ENCODE data around the gene OXCT1.

Gene OXCT1

GRCh38 chr5:41869724-41870626 is at the start of gene OXCT1:
OXCT1 (minus strand) TSS chr5:41870425; CDS start chr5:41870358, 67 bp downstream.
- DNase-seq = peak; percentile 76

- DNase-seq = no peak
These were observed 47.9 kb upstream of the OXCT1 start for GRCh38 chr5:41918105-41918504.

- DNase-seq = no peak
These were observed 38.3 kb upstream of the OXCT1 start for GRCh38 chr5:41908374-41909079.

GRCh38 chr5:41906151-41906550 is 35.9 kb upstream of the OXCT1 start:
- no peak for DNase-seq

GRCh38 chr5:41903892-41904799 is 33.9 kb upstream of the OXCT1 start, which contains the start of gene RIMOC1:
RIMOC1 (plus strand) TSS chr5:41904344; CDS start chr5:41904368, 24 bp downstream.
- DNase-seq = peak; percentile 99

GRCh38 chr5:41903382-41903891 is 33.2 kb upstream of the OXCT1 start:
- DNase-seq = no peak

- no peak for DNase-seq
These were observed 26.0 kb upstream of the OXCT1 start for GRCh38 chr5:41896230-41896629.

- no peak for DNase-seq
These were observed 23.0 kb upstream of the OXCT1 start for GRCh38 chr5:41893074-41893851.

GRCh38 chr5:41892031-41892430 is 21.8 kb upstream of the OXCT1 start:
- no peak for DNase-seq

- DNase-seq = no peak
These were observed 21.0 kb upstream of the OXCT1 start for GRCh38 chr5:41891066-41891707.

- no peak for DNase-seq
These were observed 15.1 kb upstream of the OXCT1 start for GRCh38 chr5:41885286-41885685.

GRCh38 chr5:41883936-41884335 is 13.7 kb upstream of the OXCT1 start:
- DNase-seq = no peak

- DNase-seq = no peak
These were observed 13.0 kb upstream of the OXCT1 start for GRCh38 chr5:41883243-41883642.

GRCh38 chr5:41882765-41883164 is 12.5 kb upstream of the OXCT1 start:
- no peak for DNase-seq

- no peak for DNase-seq
These were observed 8.6 kb upstream of the OXCT1 start for GRCh38 chr5:41878643-41879478.

- DNase-seq = no peak
These were observed 7.9 kb upstream of the OXCT1 start for GRCh38 chr5:41878173-41878572.

GRCh38 chr5:41877408-41877807 is 7.2 kb upstream of the OXCT1 start:
- no peak for DNase-seq

GRCh38 chr5:41876678-41877077 is 6.5 kb upstream of the OXCT1 start:
- DNase-seq = no peak

GRCh38 chr5:41875121-41875520 is 4.9 kb upstream of the OXCT1 start:
- DNase-seq = no peak

- no peak for DNase-seq
These were observed 4.4 kb upstream of the OXCT1 start for GRCh38 chr5:41874512-41875060.

All from NCI-H82 (cell line).